Subcutaneous abdominal adipose tissue (tissue), 5 donors: ENCODE results near the gene FADS1.

ENCODE experiments used
- H3K27ac ChIP-seq: one replicate; pipeline ENCODE4 v1.7.0; 2013; ENCODE audit warnings: low read depth, mild to moderate bottlenecking, inconsistent platforms, low read length, moderate library complexity
- H3K27me3 ChIP-seq, 5 donors: one replicate each; pipeline ENCODE4 v1.7.0; 2013; ENCODE audit warnings: low read length in 5 of 5, inconsistent platforms in 1 of 5; ENCODE audit not compliant: control insufficient read depth in 5 of 5, insufficient read depth in 4 of 5
- H3K36me3 ChIP-seq, 5 donors: one replicate each; pipeline ENCODE4 v1.7.0; 2013; ENCODE audit warnings: low read length in 5 of 5; ENCODE audit not compliant: control insufficient read depth in 5 of 5, insufficient read depth in 5 of 5
- H3K4me1 ChIP-seq, 5 donors: one replicate each; pipeline ENCODE4 v1.7.0; 2013; ENCODE audit warnings: low read length in 5 of 5, mild to moderate bottlenecking in 3 of 5, moderate library complexity in 1 of 5; ENCODE audit not compliant: control insufficient read depth in 5 of 5, insufficient read depth in 5 of 5
- H3K4me3 ChIP-seq, 5 donors: one replicate each; pipeline ENCODE4 v1.7.0; 2013; ENCODE audit warnings: low read length in 5 of 5, low read depth in 1 of 5
- H3K9ac ChIP-seq, 5 donors: one replicate each; pipeline ENCODE4 v1.7.0; 2013; ENCODE audit warnings: low read length in 5 of 5, mild to moderate bottlenecking in 4 of 5, moderate library complexity in 3 of 5
- H3K9me3 ChIP-seq, 5 donors: one replicate each; pipeline ENCODE4 v1.7.0; 2013; ENCODE audit warnings: low read length in 5 of 5; ENCODE audit not compliant: control insufficient read depth in 5 of 5
- donor health status: healthy.
- donor health status: healthy.
- donor health status: healthy.
- donor health status: healthy.
- donor health status: healthy.

The FADS1 gene

GRCh38 chr11:61844909-61845565 is 28.2 kb upstream of the FADS1 start:
- H3K9ac ChIP-seq: no peak overlapping the region
- H3K4me3 ChIP-seq: no peak overlapping the region
- H3K27ac ChIP-seq: no peak overlapping the region
- no peaks in the 10 kb centered on the region for H3K27me3 ChIP-seq
- H3K9me3 ChIP-seq: no peaks in the 10 kb centered on the region
- H3K36me3 ChIP-seq: peaks cover 0 to 61% (median 54%) of the 10 kb centered on the region in 5 donors
- peaks cover 0 to 4% (median 0%) of the 10 kb centered on the region in 5 donors for H3K4me1 ChIP-seq

DNA sequence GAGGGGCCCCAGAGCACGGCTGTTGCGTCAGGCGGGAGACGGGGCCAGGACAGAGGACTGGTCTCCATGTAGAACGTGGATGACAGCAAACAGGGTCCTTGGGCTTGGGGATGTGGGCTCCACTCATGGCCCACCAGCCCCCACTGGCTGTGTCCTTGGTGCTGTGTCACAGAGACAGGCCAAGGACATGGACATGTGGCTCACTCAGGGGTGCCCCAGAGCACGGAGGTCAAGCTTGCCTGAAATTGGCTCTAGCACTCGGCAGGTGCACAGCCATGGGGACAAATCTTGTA is 25.7 kb upstream of the FADS1 start:
- no peaks in the 10 kb centered on the region for H3K27me3 ChIP-seq
- peaks cover 0 to 52% (median 41%) of the 10 kb centered on the region in 5 donors for H3K36me3 ChIP-seq
- no peak overlapping the region for H3K9ac ChIP-seq
- no peak overlapping the region for H3K27ac ChIP-seq
- H3K4me3 ChIP-seq: no peak overlapping the region
- no peaks in the 10 kb centered on the region for H3K9me3 ChIP-seq
- H3K4me1 ChIP-seq: peaks cover 0 to 4% (median 0%) of the 10 kb centered on the region in 5 donors

- Histone ChIP-seq H3K9ac (no peak overlapping the region), H3K9me3 (no peaks in the 10 kb centered on the region), H3K4me1 (peaks cover 0 to 4% (median 0%) of the 10 kb centered on the region in 5 donors), H3K36me3 (peaks cover 0 to 49% (median 41%) of the 10 kb centered on the region in 5 donors), H3K27ac (no peak overlapping the region), H3K4me3 (no peak overlapping the region), H3K27me3 (no peaks in the 10 kb centered on the region)
These were observed 25.1 kb upstream of the FADS1 start for GRCh38 chr11:61841636-61842527.

DNA sequence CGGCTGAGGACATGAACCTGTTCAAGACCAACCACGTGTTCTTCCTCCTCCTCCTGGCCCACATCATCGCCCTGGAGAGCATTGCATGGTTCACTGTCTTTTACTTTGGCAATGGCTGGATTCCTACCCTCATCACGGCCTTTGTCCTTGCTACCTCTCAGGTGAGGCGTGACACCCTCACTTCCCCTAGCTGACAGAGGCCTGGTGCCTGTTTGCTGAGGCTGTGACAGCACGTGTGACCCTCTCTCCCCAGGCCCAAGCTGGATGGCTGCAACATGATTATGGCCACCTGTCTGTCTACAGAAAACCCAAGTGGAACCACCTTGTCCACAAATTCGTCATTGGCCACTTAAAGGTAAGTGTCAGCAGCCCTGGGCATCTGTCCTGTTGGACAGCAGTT is 23.6 kb upstream of the FADS1 start:
- Histone ChIP-seq H3K36me3 (peaks cover 0 to 49% (median 41%) of the 10 kb centered on the region in 5 donors), H3K4me3 (no peak overlapping the region), H3K4me1 (peaks cover 0 to 7% (median 0%) of the 10 kb centered on the region in 5 donors), H3K27me3 (no peaks in the 10 kb centered on the region), H3K9me3 (no peaks in the 10 kb centered on the region), H3K27ac (no peak overlapping the region), H3K9ac (no peak overlapping the region)

- Histone ChIP-seq H3K27ac (no peak overlapping the region), H3K9ac (no peak overlapping the region), H3K4me3 (no peak overlapping the region), H3K4me1 (peaks cover 0 to 13% (median 4%) of the 10 kb centered on the region in 5 donors), H3K9me3 (no peaks in the 10 kb centered on the region), H3K27me3 (no peaks in the 10 kb centered on the region), H3K36me3 (peaks cover 0 to 44% (median 38%) of the 10 kb centered on the region in 5 donors)
These were observed 22.9 kb upstream of the FADS1 start for GRCh38 chr11:61839742-61840141.

- Histone ChIP-seq H3K36me3 (peaks cover 0 to 44% (median 38%) of the 10 kb centered on the region in 5 donors), H3K27ac (no peak overlapping the region), H3K4me1 (peaks cover 2 to 21% (median 12%) of the 10 kb centered on the region in 5 donors), H3K27me3 (no peaks in the 10 kb centered on the region), H3K4me3 (no peak overlapping the region), H3K9ac (no peak overlapping the region), H3K9me3 (no peaks in the 10 kb centered on the region)
These were observed 22.1 kb upstream of the FADS1 start for GRCh38 chr11:61838921-61839320.

DNA sequence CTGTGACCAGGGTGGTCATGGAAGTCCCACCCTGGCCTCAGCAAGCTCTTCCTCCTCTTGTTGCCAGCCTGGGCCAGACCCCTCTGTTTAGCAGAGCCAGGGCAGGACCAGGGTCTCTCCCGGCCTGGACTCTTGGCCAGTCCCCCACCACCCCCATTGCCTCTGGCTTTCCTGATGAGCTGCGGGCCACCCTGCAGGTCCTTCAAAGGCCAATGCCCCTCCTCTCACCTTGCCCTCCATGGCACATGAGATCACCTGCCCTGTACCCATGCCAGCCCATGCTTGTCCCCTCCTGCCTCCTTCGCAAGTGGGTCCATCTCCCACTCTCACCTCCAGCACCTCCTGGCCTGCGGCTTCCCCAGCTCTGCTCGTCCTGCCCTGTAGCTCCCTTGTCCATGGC is 21.7 kb upstream of the FADS1 start:
- H3K36me3 ChIP-seq: peaks cover 0 to 44% (median 37%) of the 10 kb centered on the region in 5 donors
- no peak overlapping the region for H3K9ac ChIP-seq
- no peaks in the 10 kb centered on the region for H3K27me3 ChIP-seq
- no peak overlapping the region for H3K27ac ChIP-seq
- H3K4me1 ChIP-seq: peaks cover 2 to 23% (median 12%) of the 10 kb centered on the region in 5 donors
- no peaks in the 10 kb centered on the region for H3K9me3 ChIP-seq
- H3K4me3 ChIP-seq: no peak overlapping the region

DNA sequence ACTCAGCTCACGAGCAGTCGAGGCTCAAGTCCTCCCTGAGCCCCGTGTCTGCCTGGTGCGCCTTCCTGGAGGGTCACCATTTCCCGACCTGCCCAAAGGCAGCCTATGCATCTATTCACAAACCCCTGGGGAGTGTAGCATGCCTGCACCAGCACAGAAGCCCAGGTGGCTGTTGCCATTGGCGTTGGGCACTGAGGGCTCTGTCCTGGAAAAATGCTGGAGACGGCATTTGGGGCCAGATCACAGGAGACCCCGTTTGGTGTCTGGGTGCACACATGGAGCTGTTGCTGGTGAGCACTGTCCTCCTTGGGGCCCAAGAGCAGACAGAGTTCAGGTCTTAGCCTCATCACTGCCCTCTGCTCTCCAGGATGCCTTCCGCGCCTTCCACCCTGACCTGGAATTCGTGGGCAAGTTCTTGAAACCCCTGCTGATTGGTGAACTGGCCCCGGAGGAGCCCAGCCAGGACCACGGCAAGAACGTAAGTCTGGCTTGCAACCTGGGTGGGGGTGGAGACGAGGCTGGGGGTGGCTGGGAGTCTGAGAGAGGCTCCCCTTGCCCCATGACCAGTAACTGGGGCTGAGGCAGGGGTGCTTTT is 20.7 kb upstream of the FADS1 start:
- H3K36me3 ChIP-seq: peaks cover 0 to 35% (median 28%) of the 10 kb centered on the region in 5 donors

GRCh38 chr11:61836193-61836592 is 19.4 kb upstream of the FADS1 start:
- Histone ChIP-seq H3K9me3 (no peaks in the 10 kb centered on the region), H3K9ac (no peak overlapping the region), H3K27ac (no peak overlapping the region), H3K36me3 (peaks cover 0 to 27% (median 22%) of the 10 kb centered on the region in 5 donors), H3K27me3 (no peaks in the 10 kb centered on the region), H3K4me3 (no peak overlapping the region), H3K4me1 (peaks cover 2 to 25% (median 14%) of the 10 kb centered on the region in 5 donors)

More for the DNA sequence above, 20.7 kb upstream of the FADS1 start:
- no peak overlapping the region for H3K27ac ChIP-seq
- peaks cover 2 to 23% (median 12%) of the 10 kb centered on the region in 5 donors for H3K4me1 ChIP-seq
- H3K27me3 ChIP-seq: no peaks in the 10 kb centered on the region
- H3K9me3 ChIP-seq: no peaks in the 10 kb centered on the region
- no peak overlapping the region for H3K9ac ChIP-seq
- no peak overlapping the region for H3K4me3 ChIP-seq
